HepG2 (cell line): ENCODE results near the gene UCK2. TPM values are rescaled to one million over a fixed set of nuclear protein-coding genes. Genes with fewer than 3 reads are reported as not detected.

Experiments
- KDM6A ChIP-seq: IDR thresholded peaks from 2 replicates; pipeline ENCODE4 v1.6.1; 2016; ENCODE audit warnings: low read depth
- MED8 ChIP-seq: sonication (generic); formaldehyde crosslinking; IDR thresholded peaks from 2 replicates; pipeline ENCODE4 v1.8.1; 2023; ENCODE audit warnings: mild to moderate bottlenecking, missing genetic modification reagents; ENCODE audit not compliant: insufficient replicate concordance
- MYNN ChIP-seq: sonication (generic); formaldehyde crosslinking; IDR thresholded peaks from 2 replicates; pipeline ENCODE4 v1.4.0; 2020; ENCODE audit warnings: mild to moderate bottlenecking, low read depth, missing genetic modification reagents
- PRMT3 ChIP-seq: sonication (generic); formaldehyde crosslinking; IDR thresholded peaks from 2 replicates; pipeline ENCODE4 v1.8.1; 2022; ENCODE audit warnings: low read depth, mild to moderate bottlenecking, moderate library complexity, missing genetic modification reagents, borderline replicate concordance
- RCOR2 ChIP-seq: IDR thresholded peaks from 2 replicates; pipeline ENCODE4 v1.6.1; 2016; ENCODE audit warnings: missing biosample characterization, missing genetic modification reagents
- SRSF4 ChIP-seq: fragments of 200-400 bp; formaldehyde crosslinking; IDR thresholded peaks from one replicate; pipeline ENCODE4 v1.6.1; 2018; ENCODE audit warnings: mild to moderate bottlenecking, low read depth, low read length, moderate library complexity; ENCODE audit not compliant: poor library complexity, severe bottlenecking
- ZNF20 ChIP-seq: sonication (generic); formaldehyde crosslinking; IDR thresholded peaks from 2 replicates; pipeline ENCODE4 v1.4.0; 2020; ENCODE audit warnings: mild to moderate bottlenecking, moderate library complexity, missing genetic modification reagents
- ZNF564 ChIP-seq: sonication (generic); formaldehyde crosslinking; IDR thresholded peaks from 2 replicates; pipeline ENCODE4 v1.8.1; 2023; ENCODE audit warnings: mild to moderate bottlenecking, missing genetic modification reagents
- ZNF766 ChIP-seq: sonication (generic); formaldehyde crosslinking; IDR thresholded peaks from 2 replicates; pipeline ENCODE4 v1.5.0; 2020; ENCODE audit warnings: missing genetic modification reagents, borderline replicate concordance
- ZNF891 ChIP-seq: sonication (generic); formaldehyde crosslinking; IDR thresholded peaks from 2 replicates; pipeline ENCODE4 v1.5.0; 2020; ENCODE audit warnings: mild to moderate bottlenecking, missing genetic modification reagents
- polyA plus RNA-seq, 8 experiments: library from polyadenylated mRNA; depleted of rRNA in 3 of 8; stranded (reverse) in 7 of 8; unstranded in 1 of 8; fragments of >200 nt; fragmentation: Illumina TruSeq in 4 of 8; extraction: Trizol in 4 of 8; gene quantifications; 2 replicates each; pipeline versions ENCODE4 v1.2.1 to v1.2.3, GENCODE V29; 2011 to 2016; ENCODE audit warnings: low read depth in 4 of 8, missing spikeins in 1 of 8, mixed read lengths in 1 of 8; ENCODE audit not compliant: insufficient read depth in 1 of 8
- total RNA-seq, 5 experiments: library from RNA; depleted of rRNA; stranded (reverse); fragments of >200 nt; fragmentation: Illumina TruSeq; extraction: Trizol; gene quantifications; 2 replicates each; pipeline ENCODE4 v1.2.3, GENCODE V29; 2016; ENCODE audit warnings: low read depth in 1 of 5
- TF ChIP-seq, protein P1 (sequence below): IDR thresholded peaks from 2 replicates; pipeline ENCODE4 v1.6.1; 2016; ENCODE audit warnings: low read depth, control low read depth
- TF ChIP-seq, protein P2 (sequence below): sonication (generic); formaldehyde crosslinking; IDR thresholded peaks from 2 replicates; pipeline ENCODE4; 2020; ENCODE audit warnings: missing genetic modification reagents, mild to moderate bottlenecking, borderline replicate concordance
- TF ChIP-seq, protein P3 (sequence below): sonication (generic); formaldehyde crosslinking; IDR thresholded peaks from 2 replicates; pipeline ENCODE4 v1.5.0; 2020; ENCODE audit warnings: mild to moderate bottlenecking, missing genetic modification reagents, moderate library complexity
- TF ChIP-seq, protein P4 (sequence below): IDR thresholded peaks from 2 replicates; pipeline ENCODE4 v1.6.1; 2018; ENCODE audit warnings: missing genetic modification reagents
- TF ChIP-seq, protein P5 (sequence below): sonication (generic); formaldehyde crosslinking; IDR thresholded peaks from 2 replicates; pipeline ENCODE4 v1.4.0; 2020; ENCODE audit warnings: missing genetic modification reagents

Gene UCK2
- total and polyA plus RNA-seq, 2 of the 13 experiments (the other 11 are each of a cell fraction or from before 2014, with no cell fraction given): 64.3 to 78.0 TPM

DNA sequence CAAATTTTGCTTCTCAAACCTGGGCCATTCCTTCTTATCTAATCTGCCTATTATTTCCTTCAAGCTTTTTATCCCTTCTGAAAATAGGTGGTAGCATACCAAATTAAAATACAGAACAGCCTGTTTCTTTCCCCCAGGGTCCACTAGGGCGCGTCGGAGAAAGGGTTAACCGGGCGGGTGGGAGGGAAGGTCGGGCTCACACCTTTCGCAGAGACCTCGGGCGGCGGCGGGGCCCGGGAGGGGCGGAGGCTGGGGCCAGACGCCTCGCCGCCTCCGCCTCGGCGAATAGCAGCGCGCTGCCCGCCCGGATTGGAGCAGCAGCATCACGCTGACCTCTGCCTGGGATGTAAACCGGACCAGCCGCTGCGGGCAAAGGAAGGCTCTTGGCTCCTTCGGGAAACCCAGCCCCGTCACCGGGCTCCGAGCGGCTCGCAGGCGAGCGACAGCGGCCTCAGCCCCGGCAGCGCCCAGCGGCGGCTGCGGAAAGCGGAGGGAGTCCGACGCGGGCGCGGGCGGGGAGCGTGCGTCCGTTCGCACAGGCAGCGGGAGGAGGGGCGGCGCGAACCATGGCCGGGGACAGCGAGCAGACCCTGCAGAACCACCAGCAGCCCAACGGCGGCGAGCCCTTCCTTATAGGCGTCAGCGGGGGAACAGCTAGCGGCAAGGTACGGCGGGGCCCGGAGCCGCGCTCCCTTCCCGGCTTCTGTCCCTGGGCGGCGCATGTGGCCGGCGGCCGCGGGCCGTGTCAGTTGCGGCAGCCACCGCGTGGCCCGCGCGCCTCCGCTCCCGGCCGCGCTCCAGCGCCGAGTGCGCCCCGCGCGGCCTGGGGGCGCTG, at the start of gene UCK2 (continued):
- TF ChIP-seq, protein P1, sequence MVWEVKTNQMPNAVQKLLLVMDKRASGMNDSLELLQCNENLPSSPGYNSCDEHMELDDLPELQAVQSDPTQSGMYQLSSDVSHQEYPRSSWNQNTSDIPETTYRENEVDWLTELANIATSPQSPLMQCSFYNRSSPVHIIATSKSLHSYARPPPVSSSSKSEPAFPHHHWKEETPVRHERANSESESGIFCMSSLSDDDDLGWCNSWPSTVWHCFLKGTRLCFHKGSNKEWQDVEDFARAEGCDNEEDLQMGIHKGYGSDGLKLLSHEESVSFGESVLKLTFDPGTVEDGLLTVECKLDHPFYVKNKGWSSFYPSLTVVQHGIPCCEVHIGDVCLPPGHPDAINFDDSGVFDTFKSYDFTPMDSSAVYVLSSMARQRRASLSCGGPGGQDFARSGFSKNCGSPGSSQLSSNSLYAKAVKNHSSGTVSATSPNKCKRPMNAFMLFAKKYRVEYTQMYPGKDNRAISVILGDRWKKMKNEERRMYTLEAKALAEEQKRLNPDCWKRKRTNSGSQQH (CRISPR knock-in tag): no peak
- no peak; the same call in 1 of the 2 replicates for TF ChIP-seq ZNF891 (CRISPR knock-in tag)
- TF ChIP-seq PRMT3 (CRISPR knock-in tag): 0 out of 2 replicates have a peak, but pooled peaks have one; percentile 71
- TF ChIP-seq ZNF766 (CRISPR knock-in tag): no peak
- TF ChIP-seq ZNF564: no peak
- TF ChIP-seq KDM6A (CRISPR knock-in tag): no peak
- TF ChIP-seq, protein P2, sequence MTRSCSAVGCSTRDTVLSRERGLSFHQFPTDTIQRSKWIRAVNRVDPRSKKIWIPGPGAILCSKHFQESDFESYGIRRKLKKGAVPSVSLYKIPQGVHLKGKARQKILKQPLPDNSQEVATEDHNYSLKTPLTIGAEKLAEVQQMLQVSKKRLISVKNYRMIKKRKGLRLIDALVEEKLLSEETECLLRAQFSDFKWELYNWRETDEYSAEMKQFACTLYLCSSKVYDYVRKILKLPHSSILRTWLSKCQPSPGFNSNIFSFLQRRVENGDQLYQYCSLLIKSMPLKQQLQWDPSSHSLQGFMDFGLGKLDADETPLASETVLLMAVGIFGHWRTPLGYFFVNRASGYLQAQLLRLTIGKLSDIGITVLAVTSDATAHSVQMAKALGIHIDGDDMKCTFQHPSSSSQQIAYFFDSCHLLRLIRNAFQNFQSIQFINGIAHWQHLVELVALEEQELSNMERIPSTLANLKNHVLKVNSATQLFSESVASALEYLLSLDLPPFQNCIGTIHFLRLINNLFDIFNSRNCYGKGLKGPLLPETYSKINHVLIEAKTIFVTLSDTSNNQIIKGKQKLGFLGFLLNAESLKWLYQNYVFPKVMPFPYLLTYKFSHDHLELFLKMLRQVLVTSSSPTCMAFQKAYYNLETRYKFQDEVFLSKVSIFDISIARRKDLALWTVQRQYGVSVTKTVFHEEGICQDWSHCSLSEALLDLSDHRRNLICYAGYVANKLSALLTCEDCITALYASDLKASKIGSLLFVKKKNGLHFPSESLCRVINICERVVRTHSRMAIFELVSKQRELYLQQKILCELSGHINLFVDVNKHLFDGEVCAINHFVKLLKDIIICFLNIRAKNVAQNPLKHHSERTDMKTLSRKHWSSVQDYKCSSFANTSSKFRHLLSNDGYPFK (CRISPR knock-in tag): no peak
- TF ChIP-seq, protein P3, sequence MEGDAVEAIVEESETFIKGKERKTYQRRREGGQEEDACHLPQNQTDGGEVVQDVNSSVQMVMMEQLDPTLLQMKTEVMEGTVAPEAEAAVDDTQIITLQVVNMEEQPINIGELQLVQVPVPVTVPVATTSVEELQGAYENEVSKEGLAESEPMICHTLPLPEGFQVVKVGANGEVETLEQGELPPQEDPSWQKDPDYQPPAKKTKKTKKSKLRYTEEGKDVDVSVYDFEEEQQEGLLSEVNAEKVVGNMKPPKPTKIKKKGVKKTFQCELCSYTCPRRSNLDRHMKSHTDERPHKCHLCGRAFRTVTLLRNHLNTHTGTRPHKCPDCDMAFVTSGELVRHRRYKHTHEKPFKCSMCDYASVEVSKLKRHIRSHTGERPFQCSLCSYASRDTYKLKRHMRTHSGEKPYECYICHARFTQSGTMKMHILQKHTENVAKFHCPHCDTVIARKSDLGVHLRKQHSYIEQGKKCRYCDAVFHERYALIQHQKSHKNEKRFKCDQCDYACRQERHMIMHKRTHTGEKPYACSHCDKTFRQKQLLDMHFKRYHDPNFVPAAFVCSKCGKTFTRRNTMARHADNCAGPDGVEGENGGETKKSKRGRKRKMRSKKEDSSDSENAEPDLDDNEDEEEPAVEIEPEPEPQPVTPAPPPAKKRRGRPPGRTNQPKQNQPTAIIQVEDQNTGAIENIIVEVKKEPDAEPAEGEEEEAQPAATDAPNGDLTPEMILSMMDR (CRISPR knock-in tag): no peak
- TF ChIP-seq, protein P4, sequence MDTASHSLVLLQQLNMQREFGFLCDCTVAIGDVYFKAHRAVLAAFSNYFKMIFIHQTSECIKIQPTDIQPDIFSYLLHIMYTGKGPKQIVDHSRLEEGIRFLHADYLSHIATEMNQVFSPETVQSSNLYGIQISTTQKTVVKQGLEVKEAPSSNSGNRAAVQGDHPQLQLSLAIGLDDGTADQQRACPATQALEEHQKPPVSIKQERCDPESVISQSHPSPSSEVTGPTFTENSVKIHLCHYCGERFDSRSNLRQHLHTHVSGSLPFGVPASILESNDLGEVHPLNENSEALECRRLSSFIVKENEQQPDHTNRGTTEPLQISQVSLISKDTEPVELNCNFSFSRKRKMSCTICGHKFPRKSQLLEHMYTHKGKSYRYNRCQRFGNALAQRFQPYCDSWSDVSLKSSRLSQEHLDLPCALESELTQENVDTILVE (CRISPR knock-in tag): no peak
- TF ChIP-seq ZNF20 (CRISPR knock-in tag): no peak
- no peak for TF ChIP-seq MED8
- no peak for TF ChIP-seq RCOR2 (CRISPR knock-in tag)
- no peak for TF ChIP-seq SRSF4
- TF ChIP-seq, protein P5, sequence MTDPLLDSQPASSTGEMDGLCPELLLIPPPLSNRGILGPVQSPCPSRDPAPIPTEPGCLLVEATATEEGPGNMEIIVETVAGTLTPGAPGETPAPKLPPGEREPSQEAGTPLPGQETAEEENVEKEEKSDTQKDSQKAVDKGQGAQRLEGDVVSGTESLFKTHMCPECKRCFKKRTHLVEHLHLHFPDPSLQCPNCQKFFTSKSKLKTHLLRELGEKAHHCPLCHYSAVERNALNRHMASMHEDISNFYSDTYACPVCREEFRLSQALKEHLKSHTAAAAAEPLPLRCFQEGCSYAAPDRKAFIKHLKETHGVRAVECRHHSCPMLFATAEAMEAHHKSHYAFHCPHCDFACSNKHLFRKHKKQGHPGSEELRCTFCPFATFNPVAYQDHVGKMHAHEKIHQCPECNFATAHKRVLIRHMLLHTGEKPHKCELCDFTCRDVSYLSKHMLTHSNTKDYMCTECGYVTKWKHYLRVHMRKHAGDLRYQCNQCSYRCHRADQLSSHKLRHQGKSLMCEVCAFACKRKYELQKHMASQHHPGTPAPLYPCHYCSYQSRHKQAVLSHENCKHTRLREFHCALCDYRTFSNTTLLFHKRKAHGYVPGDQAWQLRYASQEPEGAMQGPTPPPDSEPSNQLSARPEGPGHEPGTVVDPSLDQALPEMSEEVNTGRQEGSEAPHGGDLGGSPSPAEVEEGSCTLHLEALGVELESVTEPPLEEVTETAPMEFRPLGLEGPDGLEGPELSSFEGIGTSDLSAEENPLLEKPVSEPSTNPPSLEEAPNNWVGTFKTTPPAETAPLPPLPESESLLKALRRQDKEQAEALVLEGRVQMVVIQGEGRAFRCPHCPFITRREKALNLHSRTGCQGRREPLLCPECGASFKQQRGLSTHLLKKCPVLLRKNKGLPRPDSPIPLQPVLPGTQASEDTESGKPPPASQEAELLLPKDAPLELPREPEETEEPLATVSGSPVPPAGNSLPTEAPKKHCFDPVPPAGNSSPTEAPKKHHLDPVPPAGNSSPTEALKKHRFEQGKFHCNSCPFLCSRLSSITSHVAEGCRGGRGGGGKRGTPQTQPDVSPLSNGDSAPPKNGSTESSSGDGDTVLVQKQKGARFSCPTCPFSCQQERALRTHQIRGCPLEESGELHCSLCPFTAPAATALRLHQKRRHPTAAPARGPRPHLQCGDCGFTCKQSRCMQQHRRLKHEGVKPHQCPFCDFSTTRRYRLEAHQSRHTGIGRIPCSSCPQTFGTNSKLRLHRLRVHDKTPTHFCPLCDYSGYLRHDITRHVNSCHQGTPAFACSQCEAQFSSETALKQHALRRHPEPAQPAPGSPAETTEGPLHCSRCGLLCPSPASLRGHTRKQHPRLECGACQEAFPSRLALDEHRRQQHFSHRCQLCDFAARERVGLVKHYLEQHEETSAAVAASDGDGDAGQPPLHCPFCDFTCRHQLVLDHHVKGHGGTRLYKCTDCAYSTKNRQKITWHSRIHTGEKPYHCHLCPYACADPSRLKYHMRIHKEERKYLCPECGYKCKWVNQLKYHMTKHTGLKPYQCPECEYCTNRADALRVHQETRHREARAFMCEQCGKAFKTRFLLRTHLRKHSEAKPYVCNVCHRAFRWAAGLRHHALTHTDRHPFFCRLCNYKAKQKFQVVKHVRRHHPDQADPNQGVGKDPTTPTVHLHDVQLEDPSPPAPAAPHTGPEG (CRISPR knock-in tag): peak; percentile 85
- TF ChIP-seq MYNN: no peak
